Type B pancreatic cell (in vitro differentiated cells): Measurements from ENCODE around the gene ZMAT2. TPM values are rescaled to one million over a fixed set of nuclear protein-coding genes. Genes with fewer than 3 reads are reported as not detected.
A peak's percentile ranks its signal among the peaks of the same experiment; 100 is the strongest.

ENCODE experiments used
- DNase-seq: peaks from one replicate; pipeline ENCODE4 v3.0.0; 2021; ENCODE audit warnings: mixed read lengths; ENCODE audit not compliant: unreplicated experiment; ENCODE audit errors: extremely low spot score
- H3K27ac Mint-ChIP-seq: 2 replicates; pipeline ENCODE4 v1.8.0; 2021; ENCODE audit warnings: mild to moderate bottlenecking, mixed read lengths
- H3K27me3 Mint-ChIP-seq: 2 replicates; pipeline ENCODE4 v1.8.0; 2021; ENCODE audit warnings: mixed read lengths
- H3K36me3 Mint-ChIP-seq: 2 replicates; pipeline ENCODE4 v1.8.0; 2021; ENCODE audit warnings: mixed read lengths
- H3K4me1 Mint-ChIP-seq: one replicate; pipeline ENCODE4 v1.8.0; 2021; ENCODE audit warnings: mixed read lengths; ENCODE audit not compliant: unreplicated experiment
- H3K4me3 Mint-ChIP-seq: 2 replicates; pipeline ENCODE4 v1.8.0; 2021; ENCODE audit warnings: mild to moderate bottlenecking, mixed read lengths
- H3K9me3 Mint-ChIP-seq: 2 replicates; pipeline ENCODE4 v1.8.0; 2021; ENCODE audit warnings: mixed read lengths
- total RNA-seq: library from RNA; stranded (reverse); gene quantifications from 2 replicates; pipeline ENCODE4 v1.2.1, GENCODE V29; 2021; ENCODE audit warnings: low replicate concordance
- TF ChIP-seq, protein P1 (sequence below): fragments of 200-600 bp; sonication (generic); conservative IDR thresholded peaks from 2 replicates; pipeline ENCODE4 v1.5.0; 2021; ENCODE audit warnings: antibody characterized with exemption, mild to moderate bottlenecking

Gene ZMAT2
- total RNA-seq, 1 donor from 2014 or later, result 57.4 TPM

DNA sequence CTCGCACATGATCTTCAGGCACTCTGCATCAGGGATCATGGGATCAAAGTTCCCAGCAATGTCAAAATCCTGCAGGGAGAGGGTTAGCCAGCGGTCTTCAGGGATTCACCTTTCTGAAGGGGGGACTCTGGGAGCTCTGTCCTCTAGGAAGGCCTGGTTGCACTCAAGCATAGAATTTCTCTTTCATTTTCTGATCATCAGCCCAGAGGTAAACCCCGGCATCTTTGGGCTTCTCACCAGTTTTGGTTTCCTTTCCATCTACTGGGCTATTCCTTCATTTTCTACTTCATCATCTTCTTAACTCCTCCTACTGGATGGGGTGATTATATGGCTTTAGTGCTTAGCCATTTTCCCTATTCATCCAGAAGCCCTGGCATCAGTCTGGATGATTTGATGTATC is 22.3 kb upstream of the ZMAT2 start:
- no peak overlapping the region for H3K27ac Mint-ChIP-seq
- peaks cover 9% of the 10 kb centered on the region for H3K36me3 Mint-ChIP-seq
- H3K9me3 Mint-ChIP-seq, result no peaks in the 10 kb centered on the region
- no peak overlapping the region for H3K4me3 Mint-ChIP-seq
- no peaks in the 10 kb centered on the region for H3K4me1 Mint-ChIP-seq
- TF ChIP-seq, protein P1, sequence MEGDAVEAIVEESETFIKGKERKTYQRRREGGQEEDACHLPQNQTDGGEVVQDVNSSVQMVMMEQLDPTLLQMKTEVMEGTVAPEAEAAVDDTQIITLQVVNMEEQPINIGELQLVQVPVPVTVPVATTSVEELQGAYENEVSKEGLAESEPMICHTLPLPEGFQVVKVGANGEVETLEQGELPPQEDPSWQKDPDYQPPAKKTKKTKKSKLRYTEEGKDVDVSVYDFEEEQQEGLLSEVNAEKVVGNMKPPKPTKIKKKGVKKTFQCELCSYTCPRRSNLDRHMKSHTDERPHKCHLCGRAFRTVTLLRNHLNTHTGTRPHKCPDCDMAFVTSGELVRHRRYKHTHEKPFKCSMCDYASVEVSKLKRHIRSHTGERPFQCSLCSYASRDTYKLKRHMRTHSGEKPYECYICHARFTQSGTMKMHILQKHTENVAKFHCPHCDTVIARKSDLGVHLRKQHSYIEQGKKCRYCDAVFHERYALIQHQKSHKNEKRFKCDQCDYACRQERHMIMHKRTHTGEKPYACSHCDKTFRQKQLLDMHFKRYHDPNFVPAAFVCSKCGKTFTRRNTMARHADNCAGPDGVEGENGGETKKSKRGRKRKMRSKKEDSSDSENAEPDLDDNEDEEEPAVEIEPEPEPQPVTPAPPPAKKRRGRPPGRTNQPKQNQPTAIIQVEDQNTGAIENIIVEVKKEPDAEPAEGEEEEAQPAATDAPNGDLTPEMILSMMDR, result no peak
- no peak for DNase-seq
- H3K27me3 Mint-ChIP-seq, result no peaks in the 10 kb centered on the region

- Mint-ChIP-seq H3K27me3 (no peaks in the 10 kb centered on the region), H3K27ac (no peak overlapping the region), H3K36me3 (peaks cover 8% of the 10 kb centered on the region), H3K9me3 (no peaks in the 10 kb centered on the region), H3K4me3 (no peak overlapping the region), H3K4me1 (no peaks in the 10 kb centered on the region)
- no peak for DNase-seq
- TF ChIP-seq, protein P1, result no peak
These were observed 21.3 kb upstream of the ZMAT2 start for GRCh38 chr5:140678993-140679392.

DNA sequence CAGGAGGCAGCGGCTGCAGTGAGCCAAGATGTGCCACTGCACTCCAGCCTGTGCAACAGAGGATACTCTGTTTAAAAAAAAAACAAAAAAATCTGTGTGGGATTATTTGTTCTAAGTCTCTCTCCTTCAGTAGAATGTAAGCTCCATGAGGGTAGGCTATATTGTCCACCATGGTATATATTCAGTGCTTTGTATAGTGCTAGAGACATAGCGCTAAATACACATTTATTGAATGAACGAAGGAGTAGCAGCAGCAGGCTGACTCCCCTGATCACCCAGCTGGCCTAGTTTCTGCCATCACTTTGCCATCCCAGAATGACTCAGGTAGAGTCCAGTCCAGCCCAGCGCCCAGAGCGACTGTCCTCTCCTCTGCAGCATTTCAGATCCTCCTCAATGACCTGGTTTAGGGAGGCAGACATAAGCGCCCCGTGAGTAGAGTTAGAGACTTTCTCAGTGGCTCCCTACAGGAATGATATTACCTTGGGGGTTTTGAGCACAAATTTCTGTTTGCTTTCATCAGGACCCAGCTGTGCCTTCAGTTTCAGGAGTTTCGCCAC is 9.8 kb upstream of the ZMAT2 start:
- H3K27me3 Mint-ChIP-seq, result no peaks in the 10 kb centered on the region
- H3K4me1 Mint-ChIP-seq, result peaks cover 24% of the 10 kb centered on the region
- DNase-seq, result no peak
- peak overlapping the region; percentile 95 for H3K27ac Mint-ChIP-seq
- H3K4me3 Mint-ChIP-seq, result peak overlapping the region; percentile 98
- H3K36me3 Mint-ChIP-seq, result peaks cover 10% of the 10 kb centered on the region
- TF ChIP-seq, protein P1, result no peak
- H3K9me3 Mint-ChIP-seq, result no peaks in the 10 kb centered on the region

DNA sequence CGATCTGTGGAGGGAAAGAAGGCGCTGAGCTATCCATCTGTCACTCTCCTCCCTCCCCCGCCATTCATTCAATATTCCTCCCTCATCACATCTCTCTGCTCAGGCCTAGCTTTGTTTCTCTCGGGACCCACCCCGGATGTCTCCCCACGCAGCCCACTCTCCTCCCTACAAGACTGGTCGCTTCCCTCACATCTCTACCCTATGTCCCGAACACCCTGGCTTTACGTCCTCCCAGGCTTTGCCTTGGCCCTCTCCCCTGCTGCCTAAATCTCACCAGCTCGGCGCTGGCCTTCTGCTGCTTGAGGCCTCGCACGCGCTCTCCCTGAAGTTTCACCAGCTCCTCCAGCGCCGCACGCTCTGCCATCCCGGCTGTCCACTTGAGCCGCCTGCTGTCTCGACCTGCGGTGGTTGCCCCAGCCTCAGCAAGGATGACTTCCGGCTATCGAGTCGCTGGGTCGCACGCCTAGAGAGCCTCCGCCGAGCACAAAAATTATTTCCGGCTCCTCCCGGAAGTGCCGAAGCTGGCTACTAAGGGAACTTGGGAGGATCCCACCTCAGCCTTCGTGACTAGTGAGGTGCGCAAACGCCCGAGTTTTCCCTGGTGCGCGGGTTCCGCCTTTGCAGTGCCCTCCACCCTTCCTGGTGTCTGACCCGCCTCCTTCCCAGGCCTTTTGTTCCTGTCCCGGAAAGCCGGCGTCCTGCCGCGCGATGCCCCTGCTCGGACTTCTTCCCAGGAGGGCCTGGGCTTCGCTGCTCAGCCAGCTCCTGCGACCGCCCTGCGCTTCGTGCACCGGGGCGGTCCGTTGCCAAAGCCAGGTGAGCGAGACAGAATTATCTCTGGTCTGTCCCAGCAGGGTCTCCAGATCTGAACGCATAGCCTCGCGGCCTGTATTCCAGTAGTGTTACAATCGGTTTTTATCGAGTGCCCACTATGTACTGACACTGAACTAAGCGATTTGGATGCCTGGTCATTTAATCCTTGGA is 9.0 kb upstream of the ZMAT2 start, which contains the start of the genes HARS1 and HARS2:
HARS1 (minus strand) TSS at position 430 of the 984 bp plus-strand sequence; CDS start at position 364, 66 bp downstream.
HARS2 (plus strand) TSS at position 515 of the 984 bp plus-strand sequence; CDS start at position 709, 194 bp downstream.
- Mint-ChIP-seq H3K27me3 (no peaks in the 10 kb centered on the region), H3K36me3 (peaks cover 17% of the 10 kb centered on the region), H3K27ac (peak within 1 kb of the TSS; percentile 95), H3K4me3 (peak within 1 kb of the TSS; percentile 98), H3K9me3 (no peaks in the 10 kb centered on the region), H3K4me1 (peaks cover 24% of the 10 kb centered on the region)
- TF ChIP-seq, protein P1, result no peak
- peak; percentile 88 for DNase-seq

DNA sequence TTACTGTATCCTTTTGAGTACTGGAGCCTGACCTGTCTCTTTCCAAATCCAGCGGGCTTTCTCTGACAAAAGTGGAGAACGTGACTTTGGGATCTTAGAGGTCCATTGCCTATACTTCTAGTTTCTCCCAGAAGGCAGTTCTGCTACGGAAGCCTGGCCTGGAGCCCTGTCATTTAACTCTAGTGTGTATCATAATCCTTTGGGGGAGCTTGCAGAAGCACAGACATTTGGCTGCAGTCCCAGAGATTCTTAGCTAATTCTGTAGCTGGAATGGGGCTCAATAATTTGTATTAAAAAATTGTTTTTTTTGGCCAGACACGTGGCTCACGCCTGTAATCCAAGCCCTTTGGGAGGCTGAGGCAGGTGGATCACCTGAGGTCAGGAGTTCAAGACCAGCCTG is 6.0 kb upstream of the ZMAT2 start:
- Mint-ChIP-seq H3K27ac (no peak overlapping the region), H3K36me3 (peaks cover 34% of the 10 kb centered on the region), H3K4me1 (peaks cover 17% of the 10 kb centered on the region), H3K4me3 (no peak overlapping the region), H3K27me3 (no peaks in the 10 kb centered on the region), H3K9me3 (no peaks in the 10 kb centered on the region)
- TF ChIP-seq, protein P1, result no peak
- no peak for DNase-seq
